Measurements from ENCODE around the gene UNC13C. TPM values are rescaled to one million over a fixed set of nuclear protein-coding genes. Genes with fewer than 3 reads are reported as not detected.

The UNC13C gene
- total and polyA plus RNA-seq, 2 experiments from 2014 or later = not detected

DNA sequence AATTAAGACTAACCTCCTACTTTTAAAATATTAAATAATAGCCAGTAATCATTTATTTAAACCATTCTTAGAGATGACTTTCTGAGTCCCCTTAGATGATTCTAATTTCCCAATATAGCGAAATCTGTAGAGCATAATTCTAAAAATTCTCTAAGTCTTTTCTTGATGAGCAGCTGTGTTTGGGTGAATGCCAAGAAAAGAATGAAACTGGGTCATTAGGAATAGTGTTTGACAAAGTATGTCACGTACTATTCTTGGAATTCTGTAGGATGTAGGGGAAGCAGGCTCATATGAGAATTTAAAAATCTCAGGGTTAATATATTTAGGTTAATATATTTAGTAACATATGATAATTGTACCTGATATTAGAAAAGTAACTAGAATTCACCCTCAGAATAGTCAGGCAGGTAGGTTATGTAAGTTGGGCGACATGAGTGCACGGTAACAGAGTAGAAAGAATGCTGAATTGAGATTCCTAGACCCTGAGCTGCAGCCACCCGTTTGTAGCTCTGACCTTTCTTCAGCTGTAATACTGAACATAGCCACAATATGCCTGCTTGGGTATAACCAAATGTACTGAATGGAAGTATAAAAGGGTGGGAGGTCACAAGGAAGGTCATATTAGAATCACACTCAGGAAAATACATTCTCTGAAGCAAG, 524.3 kb downstream of the UNC13C start:
- H3K36me3 ChIP-seq (ENCODE audit: low read depth) = no peaks in the 10 kb centered on the region
- no peak overlapping the region for H3K4me2 ChIP-seq (ENCODE audit: unreplicated experiment)
- DNase-seq = no peak
- no peak overlapping the region for H3K9ac ChIP-seq
- no peaks in the 10 kb centered on the region for H3K27me3 ChIP-seq (replicated peaks; ENCODE audit: insufficient read depth)
- no peaks in the 10 kb centered on the region for H3K79me2 ChIP-seq (ENCODE audit: insufficient read depth)
- no peaks in the 10 kb centered on the region for H3K9me2 ChIP-seq (ENCODE audit: insufficient read depth)
- no peaks in the 10 kb centered on the region for H3K9me3 ChIP-seq (ENCODE audit: low read depth)
- TF ChIP-seq EZH2 (IDR thresholded peaks at IDR 0.05; ENCODE audit: insufficient read depth, poor library complexity, severe bottlenecking) = no peak
- TF ChIP-seq EZH2phosphoT487 (IDR thresholded peaks at IDR 0.05; ENCODE audit: insufficient read depth, low read depth) = no peak
- no peaks in the 10 kb centered on the region for H4K20me1 ChIP-seq (ENCODE audit: insufficient read depth)
- H3K4me3 ChIP-seq = no peak overlapping the region
- H3K27ac ChIP-seq = no peak overlapping the region
- no peak overlapping the region for H2AFZ ChIP-seq
- no peaks in the 10 kb centered on the region for H3F3A ChIP-seq (ENCODE audit: insufficient read depth)
- WGBS, 2 experiments (ENCODE audit: low coverage in 1 of 2, low lambda C conversion rate in 2 of 2, missing lambda C conversion rate in 2 of 2) = 6% methylated on average over 5 of the region's 5 CpGs
- H3K4me1 ChIP-seq (ENCODE audit: insufficient read depth) = no peaks in the 10 kb centered on the region
- in situ Hi-C loops (cut with MboI) = no loop called here

DNA sequence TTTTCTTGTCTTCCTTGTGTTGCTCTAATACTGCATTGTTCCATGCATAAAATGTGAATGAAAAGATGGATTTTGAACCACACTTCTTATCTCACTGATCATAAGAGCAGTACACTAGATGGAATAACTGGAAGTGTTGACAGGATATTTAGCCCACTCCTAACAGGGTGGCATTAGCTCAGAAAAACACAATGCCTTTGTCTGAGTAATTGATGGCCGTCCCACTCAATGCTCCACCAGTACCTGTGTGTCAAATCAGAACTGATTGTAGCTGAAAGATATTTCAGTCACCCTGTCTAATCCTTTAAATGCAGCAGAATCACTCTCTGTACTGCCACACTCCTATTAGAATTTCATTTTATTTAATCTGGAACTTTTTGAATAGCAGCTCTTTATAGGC, 526.5 kb downstream of the UNC13C start:
- H3K9ac ChIP-seq = no peak overlapping the region
- H3F3A ChIP-seq (ENCODE audit: insufficient read depth) = no peaks in the 10 kb centered on the region
- no peak for TF ChIP-seq EZH2phosphoT487 (IDR thresholded peaks at IDR 0.05; ENCODE audit: insufficient read depth, low read depth)
- no peaks in the 10 kb centered on the region for H4K20me1 ChIP-seq (ENCODE audit: insufficient read depth)
- H2AFZ ChIP-seq = no peak overlapping the region
- H3K36me3 ChIP-seq (ENCODE audit: low read depth) = no peaks in the 10 kb centered on the region
- no peak overlapping the region for H3K4me3 ChIP-seq
- H3K27me3 ChIP-seq (replicated peaks; ENCODE audit: insufficient read depth) = no peaks in the 10 kb centered on the region
- H3K27ac ChIP-seq = no peak overlapping the region
- no peak overlapping the region for H3K4me2 ChIP-seq (ENCODE audit: unreplicated experiment)
- no peaks in the 10 kb centered on the region for H3K9me2 ChIP-seq (ENCODE audit: insufficient read depth)
- H3K9me3 ChIP-seq (ENCODE audit: low read depth) = no peaks in the 10 kb centered on the region
- H3K4me1 ChIP-seq (ENCODE audit: insufficient read depth) = no peaks in the 10 kb centered on the region
- in situ Hi-C loops (cut with MboI) = no loop called here
- DNase-seq = no peak
- 0% methylated on average over 1 of the region's 1 CpG for WGBS, 2 experiments (ENCODE audit: low coverage in 1 of 2, low lambda C conversion rate in 2 of 2, missing lambda C conversion rate in 2 of 2)
- H3K79me2 ChIP-seq (ENCODE audit: insufficient read depth) = no peaks in the 10 kb centered on the region

DNA sequence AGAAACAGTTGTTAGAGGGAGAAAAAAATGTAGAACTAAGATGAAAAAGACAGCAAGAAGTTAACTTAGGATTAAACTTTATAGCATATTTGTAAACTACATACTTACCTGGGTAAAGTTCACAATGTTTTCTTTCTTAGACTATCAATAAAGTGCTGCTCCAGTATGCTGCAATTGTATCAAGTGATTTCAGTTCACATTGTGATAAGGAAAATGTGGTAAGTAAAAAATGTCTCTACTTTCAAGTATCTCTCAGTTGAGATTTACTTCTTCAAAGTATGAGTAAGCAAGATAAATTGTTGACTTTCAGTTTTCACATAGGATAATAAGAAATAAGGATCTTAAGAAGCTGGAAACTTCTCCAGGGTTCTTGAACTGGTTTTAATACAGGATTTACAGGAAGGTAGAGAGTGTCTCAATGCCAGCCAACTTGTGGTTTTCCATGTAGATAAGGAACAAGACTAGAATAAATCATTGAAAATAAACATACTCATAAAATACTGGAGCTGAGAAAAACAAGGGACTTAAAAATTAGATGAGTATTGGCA, 528.8 kb downstream of the UNC13C start:
- TF ChIP-seq EZH2phosphoT487 (IDR thresholded peaks at IDR 0.05; ENCODE audit: insufficient read depth, low read depth) (no peak), EZH2 (IDR thresholded peaks at IDR 0.05; ENCODE audit: insufficient read depth, poor library complexity, severe bottlenecking) (no peak)
- H3K4me2 ChIP-seq (ENCODE audit: unreplicated experiment) = no peak overlapping the region
- H4K20me1 ChIP-seq (ENCODE audit: insufficient read depth) = no peaks in the 10 kb centered on the region
- H3K9ac ChIP-seq = no peak overlapping the region
- no peaks in the 10 kb centered on the region for H3F3A ChIP-seq (ENCODE audit: insufficient read depth)
- H3K4me3 ChIP-seq = no peak overlapping the region
- H2AFZ ChIP-seq = no peak overlapping the region
- H3K9me2 ChIP-seq (ENCODE audit: insufficient read depth) = no peaks in the 10 kb centered on the region
- H3K4me1 ChIP-seq (ENCODE audit: insufficient read depth) = no peaks in the 10 kb centered on the region
- in situ Hi-C loops (cut with MboI) = no loop called here
- no peak for DNase-seq
- H3K79me2 ChIP-seq (ENCODE audit: insufficient read depth) = no peaks in the 10 kb centered on the region
- no peak overlapping the region for H3K27ac ChIP-seq
- H3K27me3 ChIP-seq (replicated peaks; ENCODE audit: insufficient read depth) = no peaks in the 10 kb centered on the region
- no peaks in the 10 kb centered on the region for H3K9me3 ChIP-seq (ENCODE audit: low read depth)
- no peaks in the 10 kb centered on the region for H3K36me3 ChIP-seq (ENCODE audit: low read depth)

DNA sequence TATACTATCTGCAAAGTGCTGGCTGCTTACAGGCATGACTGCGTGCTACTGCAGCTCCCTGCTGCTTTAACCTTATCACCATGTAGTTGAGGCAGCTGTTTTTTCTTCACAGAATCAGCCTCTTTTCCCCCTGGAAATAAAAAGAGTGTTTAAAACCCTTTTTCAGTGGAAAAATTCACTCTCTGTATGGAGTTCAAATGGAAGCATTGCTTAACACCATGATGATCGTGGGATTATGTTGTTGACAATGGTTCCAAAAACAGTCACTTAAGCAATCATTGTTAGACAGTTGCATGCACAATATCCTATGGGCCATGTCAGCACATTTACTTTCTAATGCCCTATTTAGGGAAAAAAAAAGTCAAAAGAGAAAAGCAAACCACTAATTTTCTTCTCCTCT, 536.4 kb downstream of the UNC13C start:
- Histone ChIP-seq H3K27me3 (replicated peaks; ENCODE audit: insufficient read depth) (no peaks in the 10 kb centered on the region), H3K27ac (no peak overlapping the region), H4K20me1 (ENCODE audit: insufficient read depth) (no peaks in the 10 kb centered on the region), H3K4me1 (ENCODE audit: insufficient read depth) (no peaks in the 10 kb centered on the region), H3K4me2 (ENCODE audit: unreplicated experiment) (no peak overlapping the region), H3K36me3 (ENCODE audit: low read depth) (no peaks in the 10 kb centered on the region), H3K9me3 (ENCODE audit: low read depth) (no peaks in the 10 kb centered on the region), H3F3A (ENCODE audit: insufficient read depth) (no peaks in the 10 kb centered on the region), H2AFZ (no peak overlapping the region), H3K4me3 (no peak overlapping the region), H3K9me2 (ENCODE audit: insufficient read depth) (no peaks in the 10 kb centered on the region), H3K79me2 (ENCODE audit: insufficient read depth) (no peaks in the 10 kb centered on the region), H3K9ac (no peak overlapping the region)
- WGBS, 2 experiments (ENCODE audit: low coverage in 1 of 2, low lambda C conversion rate in 2 of 2, missing lambda C conversion rate in 2 of 2) = 13 to 18% methylated on average over 2 of the region's 2 CpGs
- in situ Hi-C loops (cut with MboI) = no loop called here
- DNase-seq = no peak
- no peak for TF ChIP-seq EZH2phosphoT487 (IDR thresholded peaks at IDR 0.05; ENCODE audit: insufficient read depth, low read depth)
